Astrocyte of the spinal cord (primary cell): ENCODE measurements around the gene CACNB4.
"Not testable (repeated sequence)": the region's sequence is repeated elsewhere in the genome, so short reads cannot be mapped to it uniquely, and the experiment has no call there.

Experiments
- DNase-seq: peaks from one replicate; pipeline ENCODE4 v3.0.0; 2011; ENCODE audit warnings: low read depth, low spot score
- H3K4me3 ChIP-seq: 2 replicates; pipeline ENCODE4 v1.5.1; 2011; ENCODE audit warnings: low read depth, mild to moderate bottlenecking, low read length, moderate library complexity
- CTCF ChIP-seq: IDR thresholded peaks from 2 replicates; pipeline ENCODE4 v1.5.1; 2012; ENCODE audit warnings: low read depth, mild to moderate bottlenecking, low read length, inconsistent platforms
- in situ Hi-C: cut with HindIII; loops from 2 replicates; pipeline ENCODE4 v1.10.0; 2017; ENCODE audit warnings: low sequenced_read_pairs

CACNB4 gene

GRCh38 chr2:152092095-152092494 lies 6.7 kb downstream of the CACNB4 start:
- in situ Hi-C loops: no loop called here
- no peak for DNase-seq
- no peak overlapping the region for H3K4me3 ChIP-seq
- no peak for TF ChIP-seq CTCF

- DNase-seq, H3K4me3 ChIP-seq, in situ Hi-C loops: not testable (repeated sequence)
Measured at GRCh38 chr2:152090726-152091125, 8.1 kb downstream of the CACNB4 start.

- no peak for DNase-seq
- no peak overlapping the region for H3K4me3 ChIP-seq
- no peak for TF ChIP-seq CTCF
- in situ Hi-C loops: no loop called here
Measured at GRCh38 chr2:152089238-152089637, 9.6 kb downstream of the CACNB4 start.

- in situ Hi-C loops: no loop called here
- no peak overlapping the region for H3K4me3 ChIP-seq
- no peak for TF ChIP-seq CTCF
- DNase-seq: no peak
Measured at GRCh38 chr2:152088006-152088405, 10.8 kb downstream of the CACNB4 start.

DNA sequence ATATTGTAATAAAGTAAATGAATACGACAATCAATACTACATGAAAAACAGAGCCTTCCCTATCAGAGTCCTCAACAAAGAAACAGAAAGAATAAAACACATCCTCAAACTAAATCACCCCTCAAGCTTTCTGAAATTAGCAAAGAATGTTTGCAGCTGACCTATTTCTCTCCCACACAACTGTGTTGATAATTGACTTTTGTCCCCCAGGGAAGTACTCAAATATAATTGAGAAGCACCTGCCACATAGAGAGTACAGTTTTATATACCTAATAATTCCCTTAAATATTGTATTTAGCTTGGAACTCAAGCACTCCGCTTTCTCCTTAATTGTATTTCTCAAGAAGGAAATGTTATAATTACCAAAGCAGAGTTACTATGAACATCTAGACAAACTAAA lies 12.6 kb downstream of the CACNB4 start:
- no peak for TF ChIP-seq CTCF

DNA sequence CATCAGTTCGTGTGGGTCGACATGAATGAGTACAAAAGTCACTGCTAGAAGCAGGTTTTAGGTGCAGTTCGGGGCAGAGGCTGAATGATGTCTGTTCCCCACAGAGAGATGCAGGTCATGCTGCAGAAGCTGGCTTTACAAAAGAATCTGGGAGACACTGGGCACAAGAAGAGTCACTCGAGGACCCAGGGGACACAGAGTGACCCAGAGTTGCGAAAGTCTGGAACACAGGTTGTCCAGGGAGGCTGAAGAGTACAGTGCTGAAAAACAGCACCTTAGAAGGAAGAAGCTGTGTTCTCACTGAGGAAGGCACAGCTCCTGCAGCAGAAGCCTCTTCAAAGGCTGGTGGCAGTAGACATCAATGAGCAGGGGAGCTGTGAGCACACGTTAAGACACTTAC lies 14.8 kb downstream of the CACNB4 start:
- no peak for DNase-seq
- TF ChIP-seq CTCF: no peak
- in situ Hi-C loops: no loop called here
- no peak overlapping the region for H3K4me3 ChIP-seq

More for the DNA sequence above, 12.6 kb downstream of the CACNB4 start:
- H3K4me3 ChIP-seq: no peak overlapping the region
- DNase-seq: no peak
- in situ Hi-C loops: no loop called here

GRCh38 chr2:152083202-152083875 lies 15.5 kb downstream of the CACNB4 start:
- DNase-seq: no peak
- no peak overlapping the region for H3K4me3 ChIP-seq
- TF ChIP-seq CTCF: no peak
- in situ Hi-C loops: no loop called here
